ENCODE results near the gene GPRC5C.
A peak's percentile ranks its signal among the peaks of the same experiment; 100 is the strongest.

Gene GPRC5C

GRCh38 chr17:74435775-74436359, 4.0 kb downstream of the GPRC5C start:
- DNase-seq = no peak

- peak; percentile 35 to 46 (median 44) for DNase-seq
Observed at GRCh38 chr17:74437702-74438101, 5.8 kb downstream of the GPRC5C start.

- no peak for DNase-seq
Observed at GRCh38 chr17:74439691-74440567, 8.0 kb downstream of the GPRC5C start.

DNA sequence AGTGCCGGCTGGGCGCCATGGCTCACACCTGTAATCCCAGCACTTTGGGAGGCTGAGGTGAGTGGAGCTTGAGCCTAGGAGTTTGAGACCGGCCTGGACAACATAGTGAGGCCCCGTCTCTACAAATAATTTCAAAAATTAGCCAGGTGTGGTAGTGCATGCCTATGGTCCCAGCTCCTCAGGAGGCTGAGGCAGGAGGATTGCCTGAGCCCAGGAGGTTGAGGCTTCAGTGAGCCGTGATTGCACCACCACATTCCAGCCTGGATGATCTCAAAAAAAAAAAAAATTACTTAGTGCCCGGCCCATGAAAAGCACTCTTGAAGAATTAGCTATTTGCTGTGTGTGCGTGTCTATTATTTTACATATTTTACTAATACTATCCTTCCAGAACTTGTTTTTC, 9.6 kb downstream of the GPRC5C start:
- no peak for DNase-seq

DNA sequence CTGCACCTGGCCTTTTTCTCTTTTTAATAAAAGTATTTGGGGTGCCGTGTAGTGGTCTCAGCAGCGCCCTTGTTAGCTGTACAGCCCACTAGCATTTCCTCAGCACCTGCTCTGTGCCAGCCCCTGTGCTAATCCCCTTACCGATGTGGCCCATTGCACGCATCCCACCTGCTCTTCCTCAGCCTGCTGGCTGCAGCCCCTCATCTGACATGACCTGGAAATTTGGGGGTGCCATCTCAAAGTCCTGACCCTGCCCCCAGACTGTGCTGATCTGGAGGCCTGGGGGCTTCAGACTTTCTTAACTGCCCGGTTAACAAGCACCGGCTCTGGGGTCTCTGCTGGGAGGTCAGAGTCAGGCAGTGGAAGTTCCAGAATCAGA, 10.4 kb downstream of the GPRC5C start:
- DNase-seq = no peak

DNA sequence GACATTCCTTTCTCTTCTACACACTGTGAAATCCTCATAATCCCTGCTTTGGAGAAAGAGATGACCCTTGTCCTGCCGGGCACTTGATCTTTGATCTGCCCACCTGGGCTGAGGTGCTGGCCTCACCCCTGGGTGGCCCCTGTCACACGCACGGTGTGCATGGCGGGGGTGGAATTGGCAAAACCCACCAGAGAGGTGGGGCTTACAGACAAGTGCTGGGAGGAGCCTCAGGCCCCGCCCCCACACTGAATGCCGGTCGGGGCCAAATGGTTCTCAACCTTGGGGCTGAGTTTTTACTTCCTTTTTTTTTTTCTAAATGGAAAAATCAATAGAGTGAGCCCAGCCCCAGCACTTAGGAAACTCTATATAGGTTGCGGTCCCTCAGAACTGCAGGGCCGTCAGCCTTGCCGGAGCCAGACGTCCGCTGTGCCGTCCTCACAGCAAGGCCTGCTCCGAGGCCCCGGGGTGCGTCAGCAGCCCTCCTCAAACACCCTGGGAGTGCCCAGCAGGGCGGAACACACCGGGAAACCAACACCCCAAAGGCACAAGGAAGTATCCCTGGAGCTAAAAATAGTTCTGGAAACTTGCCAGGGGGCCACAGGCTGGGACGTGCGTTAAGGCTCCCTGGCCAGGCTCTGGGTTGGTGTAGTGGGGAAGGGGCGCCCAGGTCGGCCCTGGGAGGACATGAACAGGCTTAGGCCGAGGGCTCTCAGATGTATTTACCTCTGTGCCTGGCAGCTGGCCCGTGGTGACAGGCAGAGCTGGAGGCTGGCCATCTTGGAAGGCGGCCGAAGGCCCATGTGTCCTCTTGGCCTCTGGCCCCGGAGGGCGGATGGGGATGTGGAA, 11.0 kb downstream of the GPRC5C start:
- peak; percentile 69 to 81 (median 79) for DNase-seq

- DNase-seq = no peak
Observed at GRCh38 chr17:74443516-74444296, 11.8 kb downstream of the GPRC5C start.

- no peak for DNase-seq
Observed at GRCh38 chr17:74444406-74444805, 12.5 kb downstream of the GPRC5C start.

DNA sequence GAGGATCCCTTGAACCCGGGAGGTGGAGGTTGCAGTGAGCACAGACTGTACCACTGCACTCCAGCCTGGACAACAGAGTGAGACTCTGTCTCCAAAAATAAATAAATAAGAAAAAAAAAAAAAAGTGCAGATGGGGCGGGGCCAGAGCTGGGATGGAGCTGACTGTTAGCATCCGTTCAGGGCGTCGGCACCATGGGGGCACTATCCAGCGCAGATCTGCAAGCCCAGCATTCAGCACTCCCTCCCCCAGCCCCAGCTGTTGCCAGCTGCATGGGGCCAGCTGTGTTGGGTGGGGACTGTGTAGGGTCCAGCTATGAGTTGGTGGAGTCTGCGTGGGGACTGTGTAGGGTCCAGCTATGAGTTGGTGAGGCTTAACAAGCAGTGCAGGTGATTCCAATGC, 13.3 kb downstream of the GPRC5C start:
- DNase-seq = no peak

- peak; percentile 62 to 73 (median 67) for DNase-seq
Observed at GRCh38 chr17:74446551-74447500, 14.9 kb downstream of the GPRC5C start.

DNA sequence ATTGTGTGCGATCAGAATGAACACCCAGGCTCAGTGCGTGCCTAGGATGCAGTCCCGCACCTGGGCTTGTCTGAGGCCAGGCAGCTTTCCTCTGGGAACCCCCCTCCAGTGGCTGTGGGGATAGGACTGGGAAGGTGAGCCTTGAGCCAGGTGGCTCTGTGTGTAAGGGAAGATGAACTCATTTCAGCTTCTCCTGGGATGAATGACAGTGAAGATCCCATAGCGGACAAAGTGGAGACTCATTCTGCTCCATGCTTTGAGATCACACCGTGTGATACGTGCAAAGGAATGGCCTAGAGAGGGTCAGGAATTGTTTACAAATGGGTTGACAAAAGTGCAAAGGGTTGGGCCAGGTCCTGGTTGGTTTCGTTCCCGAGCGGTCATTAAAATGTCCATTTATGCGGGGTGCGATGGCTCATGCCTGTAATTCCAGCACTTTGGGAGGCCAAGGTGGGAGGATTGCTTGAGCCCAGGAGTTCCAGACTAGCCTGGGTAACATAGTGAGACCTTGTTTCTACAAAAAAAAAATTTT, 15.8 kb downstream of the GPRC5C start:
- no peak for DNase-seq

- DNase-seq = no peak
Observed at GRCh38 chr17:74448756-74449155, 16.9 kb downstream of the GPRC5C start.

DNA sequence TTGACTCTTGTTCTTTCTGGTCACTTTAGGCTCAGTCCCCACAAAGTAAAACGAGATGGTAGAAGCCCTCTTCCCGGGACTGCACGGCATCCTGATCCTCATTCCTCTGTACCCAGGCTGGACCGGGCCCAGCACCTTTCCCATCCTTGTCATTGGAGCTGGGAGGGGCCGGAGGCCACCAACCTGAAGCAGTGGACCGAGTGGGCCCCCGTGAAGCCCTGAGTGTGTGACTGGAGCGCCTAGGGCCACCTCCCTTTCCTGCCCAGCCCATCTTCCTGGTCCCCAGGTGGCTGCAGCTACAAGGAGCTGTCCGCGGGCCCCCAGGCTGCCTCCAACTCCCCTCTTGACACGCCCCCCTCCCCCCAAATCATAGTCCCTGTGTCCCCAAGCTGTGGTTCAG, 17.4 kb downstream of the GPRC5C start:
- DNase-seq = no peak

DNA sequence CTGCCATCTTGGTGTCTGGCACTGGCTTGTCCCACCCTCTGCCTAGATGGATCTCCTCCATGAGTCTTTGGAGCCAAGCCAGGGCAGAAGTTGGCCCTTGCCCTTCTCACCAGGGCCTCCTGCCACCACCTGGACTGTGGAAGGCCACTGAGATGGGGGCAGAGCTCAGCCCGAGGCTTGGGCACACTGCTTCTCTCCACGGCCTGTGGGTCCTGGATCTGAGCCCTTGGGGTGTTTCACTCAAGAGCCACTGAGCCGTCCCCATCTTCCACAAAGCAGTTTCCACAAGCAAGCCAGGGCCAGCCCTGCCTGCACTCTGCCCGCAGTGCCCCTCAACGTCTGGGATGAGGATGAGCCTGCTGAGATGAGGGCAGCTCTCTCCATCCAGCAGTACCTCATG, 17.9 kb downstream of the GPRC5C start:
- DNase-seq = no peak

GRCh38 chr17:74450231-74450630, 18.3 kb downstream of the GPRC5C start:
- DNase-seq = no peak

DNA sequence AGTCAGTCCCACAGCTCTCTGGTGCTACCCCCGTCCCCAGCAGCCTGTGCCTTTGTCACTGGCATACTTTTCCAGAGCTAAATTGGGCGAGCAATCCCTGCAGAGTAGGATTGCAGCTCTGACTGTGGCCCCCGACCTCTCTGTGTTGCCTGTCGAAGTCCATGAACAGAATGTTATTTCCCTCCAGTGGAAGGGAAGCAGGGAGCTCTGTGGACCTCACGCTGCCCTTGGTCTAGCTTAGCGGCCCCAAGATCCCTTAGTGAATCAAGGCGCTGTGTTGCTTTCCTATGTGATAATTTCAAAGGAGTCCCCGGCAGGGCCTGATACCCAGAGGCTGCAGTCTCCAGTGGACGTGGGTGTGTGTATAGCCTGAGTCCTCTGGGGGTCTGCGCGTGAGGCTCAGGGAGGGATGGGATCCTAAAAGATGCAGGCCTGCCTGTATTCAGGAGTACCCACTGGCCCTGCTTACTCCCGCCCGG, 19.1 kb downstream of the GPRC5C start:
- DNase-seq = no peak

- no peak for DNase-seq
Observed at GRCh38 chr17:74451557-74451956, 19.7 kb downstream of the GPRC5C start.

- DNase-seq = no peak
Observed at GRCh38 chr17:74452033-74452840, 20.3 kb downstream of the GPRC5C start.

GRCh38 chr17:74452841-74453661, 21.2 kb downstream of the GPRC5C start:
- no peak for DNase-seq

All from suppressor macrophage treated with lipopolysaccharide for 1 hour (primary cell).